WTC11 (cell line): Measurements from ENCODE around the gene MCM6.

Experiments
- CBFB ChIP-seq: sonication (generic); formaldehyde crosslinking; IDR thresholded peaks from 2 replicates; pipeline ENCODE4 v1.8.1; 2022; ENCODE audit warnings: mild to moderate bottlenecking, low read depth, missing genetic modification reagents
- CREM ChIP-seq: sonication (generic); formaldehyde crosslinking; IDR thresholded peaks from 2 replicates; pipeline ENCODE4 v1.8.1; 2022; ENCODE audit warnings: mild to moderate bottlenecking, missing genetic modification reagents, moderate library complexity
- ETV6 ChIP-seq: sonication (generic); formaldehyde crosslinking; IDR thresholded peaks from 2 replicates; pipeline ENCODE4 v1.8.1; 2022; ENCODE audit warnings: mild to moderate bottlenecking, missing genetic modification reagents
- NFE2L1 ChIP-seq: sonication (generic); formaldehyde crosslinking; IDR thresholded peaks from 2 replicates; pipeline ENCODE4 v1.8.1; 2023; ENCODE audit warnings: missing genetic modification reagents
- NR3C1 ChIP-seq: sonication (generic); formaldehyde crosslinking; conservative IDR thresholded peaks from 2 replicates; pipeline ENCODE4 v1.8.1; 2023; ENCODE audit warnings: low read depth, mild to moderate bottlenecking, missing genetic modification reagents
- SMAD4 ChIP-seq: sonication (generic); formaldehyde crosslinking; IDR thresholded peaks from 2 replicates; pipeline ENCODE4 v1.8.0; 2022; ENCODE audit warnings: mild to moderate bottlenecking, missing genetic modification reagents
- TF ChIP-seq, protein P1 (sequence below): sonication (generic); formaldehyde crosslinking; conservative IDR thresholded peaks from 2 replicates; pipeline ENCODE4 v1.8.1; 2022; ENCODE audit warnings: mild to moderate bottlenecking, missing genetic modification reagents
- TF ChIP-seq, protein P2 (sequence below): sonication (generic); formaldehyde crosslinking; IDR thresholded peaks from 2 replicates; pipeline ENCODE4 v1.8.0; 2022; ENCODE audit warnings: mild to moderate bottlenecking, missing genetic modification reagents
- TF ChIP-seq, protein P3 (sequence below): fragments of 200-600 bp; IDR thresholded peaks from 2 replicates; pipeline ENCODE4 v1.8.0; 2022; ENCODE audit warnings: antibody characterized with exemption

DNA sequence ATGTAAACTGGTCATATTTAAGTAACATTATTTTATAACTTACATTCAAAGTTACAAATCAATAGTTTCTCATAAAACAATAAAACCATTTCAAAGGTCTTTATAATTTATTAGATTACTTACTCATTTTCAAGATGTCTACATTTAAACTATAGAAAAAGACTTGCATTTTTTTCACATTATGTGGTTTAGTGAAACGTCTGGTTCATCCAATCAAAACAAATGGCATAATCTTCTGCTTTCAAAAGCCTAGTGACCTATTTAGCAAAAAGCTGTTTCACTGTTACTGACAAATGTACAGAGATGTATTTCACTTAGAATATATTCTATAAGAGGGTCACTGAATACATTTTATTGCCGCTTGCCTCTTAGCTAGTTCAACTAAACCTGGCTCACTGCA lies 49.3 kb upstream of the MCM6 start:
- TF ChIP-seq SMAD4: no peak
- TF ChIP-seq, protein P1, sequence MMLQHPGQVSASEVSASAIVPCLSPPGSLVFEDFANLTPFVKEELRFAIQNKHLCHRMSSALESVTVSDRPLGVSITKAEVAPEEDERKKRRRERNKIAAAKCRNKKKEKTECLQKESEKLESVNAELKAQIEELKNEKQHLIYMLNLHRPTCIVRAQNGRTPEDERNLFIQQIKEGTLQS: no peak
- no peak for TF ChIP-seq NR3C1 (CRISPR knock-in tag)
- TF ChIP-seq, protein P2, sequence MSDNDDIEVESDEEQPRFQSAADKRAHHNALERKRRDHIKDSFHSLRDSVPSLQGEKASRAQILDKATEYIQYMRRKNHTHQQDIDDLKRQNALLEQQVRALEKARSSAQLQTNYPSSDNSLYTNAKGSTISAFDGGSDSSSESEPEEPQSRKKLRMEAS (CRISPR knock-in tag): no peak
- TF ChIP-seq, protein P3, sequence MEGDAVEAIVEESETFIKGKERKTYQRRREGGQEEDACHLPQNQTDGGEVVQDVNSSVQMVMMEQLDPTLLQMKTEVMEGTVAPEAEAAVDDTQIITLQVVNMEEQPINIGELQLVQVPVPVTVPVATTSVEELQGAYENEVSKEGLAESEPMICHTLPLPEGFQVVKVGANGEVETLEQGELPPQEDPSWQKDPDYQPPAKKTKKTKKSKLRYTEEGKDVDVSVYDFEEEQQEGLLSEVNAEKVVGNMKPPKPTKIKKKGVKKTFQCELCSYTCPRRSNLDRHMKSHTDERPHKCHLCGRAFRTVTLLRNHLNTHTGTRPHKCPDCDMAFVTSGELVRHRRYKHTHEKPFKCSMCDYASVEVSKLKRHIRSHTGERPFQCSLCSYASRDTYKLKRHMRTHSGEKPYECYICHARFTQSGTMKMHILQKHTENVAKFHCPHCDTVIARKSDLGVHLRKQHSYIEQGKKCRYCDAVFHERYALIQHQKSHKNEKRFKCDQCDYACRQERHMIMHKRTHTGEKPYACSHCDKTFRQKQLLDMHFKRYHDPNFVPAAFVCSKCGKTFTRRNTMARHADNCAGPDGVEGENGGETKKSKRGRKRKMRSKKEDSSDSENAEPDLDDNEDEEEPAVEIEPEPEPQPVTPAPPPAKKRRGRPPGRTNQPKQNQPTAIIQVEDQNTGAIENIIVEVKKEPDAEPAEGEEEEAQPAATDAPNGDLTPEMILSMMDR: no peak
- no peak for TF ChIP-seq NFE2L1 (CRISPR knock-in tag)
- TF ChIP-seq CBFB (CRISPR knock-in tag): no peak
- TF ChIP-seq ETV6 (CRISPR knock-in tag): no peak
- TF ChIP-seq CREM: no peak
